HG02885 (cell line): ENCODE measurements around the gene MLF1.
"Not testable (repeated sequence)": the region's sequence is repeated elsewhere in the genome, so short reads cannot be mapped to it uniquely, and the experiment has no call there.

Experiments
- ATAC-seq: cut with Tn5 transposase; IDR thresholded peaks from one replicate; pipeline ENCODE4 v1.9.1; 2021; ENCODE audit warnings: mild to moderate bottlenecking; ENCODE audit not compliant: unreplicated experiment, poor library complexity

Gene MLF1, protein sequence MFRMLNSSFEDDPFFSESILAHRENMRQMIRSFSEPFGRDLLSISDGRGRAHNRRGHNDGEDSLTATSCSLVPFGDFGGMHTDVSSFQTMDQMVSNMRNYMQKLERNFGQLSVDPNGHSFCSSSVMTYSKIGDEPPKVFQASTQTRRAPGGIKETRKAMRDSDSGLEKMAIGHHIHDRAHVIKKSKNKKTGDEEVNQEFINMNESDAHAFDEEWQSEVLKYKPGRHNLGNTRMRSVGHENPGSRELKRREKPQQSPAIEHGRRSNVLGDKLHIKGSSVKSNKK

DNA sequence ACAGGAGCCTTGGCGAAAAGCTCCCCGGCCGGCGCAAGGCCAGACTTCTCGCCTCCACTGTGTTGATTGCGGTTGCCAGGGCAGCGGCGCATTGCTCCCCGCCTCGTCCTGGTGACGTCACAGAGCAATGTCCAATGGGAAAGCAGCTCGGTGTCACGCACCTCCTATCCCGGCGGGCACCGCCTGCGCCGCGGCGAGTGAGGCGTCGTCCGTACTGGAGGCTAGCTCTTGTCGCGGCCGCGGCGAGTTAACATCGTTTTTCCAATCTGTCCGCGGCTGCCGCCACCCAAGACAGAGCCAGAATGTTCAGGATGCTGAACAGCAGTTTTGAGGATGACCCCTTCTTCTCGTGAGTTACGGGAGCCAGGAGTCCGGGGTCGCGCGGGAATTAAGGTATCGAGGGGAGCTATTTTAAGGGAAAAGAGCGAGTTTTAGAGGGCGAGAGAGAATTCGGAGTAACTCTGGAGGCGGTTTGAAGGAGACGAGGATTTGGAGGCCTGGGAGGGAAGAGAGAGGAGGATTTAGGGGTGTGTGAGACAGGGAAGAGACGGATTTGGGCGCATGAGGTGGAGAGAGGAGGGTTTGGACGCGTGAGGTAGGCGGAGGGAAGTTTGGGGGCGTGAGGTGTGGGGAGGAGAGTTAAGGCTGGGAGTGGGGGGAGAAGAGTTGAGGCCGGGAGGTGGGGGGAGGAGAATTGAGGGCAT is at the start of gene MLF1:
Gene MLF1, plus strand, starts transcription at position 196 of the 704 bp plus-strand sequence. Its CDS starts 107 bp downstream, at position 303.
- peak; percentile 100 for ATAC-seq

DNA sequence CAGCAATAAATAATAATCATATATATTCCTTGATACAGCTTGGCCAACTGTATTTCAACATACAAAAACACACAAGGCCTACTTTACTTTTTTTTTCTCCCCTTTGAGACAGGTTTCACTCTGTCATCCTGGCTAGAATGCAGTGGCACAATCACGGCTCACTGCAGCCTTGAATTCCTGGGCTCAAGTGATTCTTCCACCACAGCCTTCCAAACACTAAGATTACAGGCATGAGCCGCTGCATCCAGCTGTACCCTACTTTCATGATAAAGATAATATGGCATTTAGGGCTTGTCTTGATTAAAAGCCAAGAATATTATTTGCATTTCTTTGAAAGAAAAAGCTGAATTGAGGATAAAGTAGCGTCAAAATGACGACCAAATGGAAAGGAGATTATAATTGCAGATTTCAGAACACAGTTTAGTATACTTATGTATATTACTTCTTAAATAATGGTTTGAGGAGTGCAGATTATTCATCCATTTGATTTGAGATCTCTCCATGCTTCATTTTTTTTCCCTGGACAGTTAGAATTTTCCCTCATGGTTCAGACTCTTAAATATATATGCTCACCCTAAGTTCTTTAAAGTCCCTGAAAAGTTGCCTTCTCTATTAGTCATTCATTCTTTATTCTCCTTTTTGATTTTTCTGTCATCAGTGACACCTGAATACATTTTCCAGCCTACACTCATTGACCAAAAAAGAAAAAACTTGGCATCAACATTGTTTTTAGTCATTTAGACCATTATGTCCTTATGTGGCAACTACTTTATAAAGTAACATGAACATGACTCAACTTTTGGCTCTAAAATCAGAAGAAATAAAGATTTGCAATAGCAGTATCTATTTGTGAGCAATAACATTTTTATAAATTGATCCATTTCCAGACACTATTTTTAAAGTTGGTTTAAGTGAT is 48.5 kb upstream of the MLF1 start:
- ATAC-seq, result no peak

DNA sequence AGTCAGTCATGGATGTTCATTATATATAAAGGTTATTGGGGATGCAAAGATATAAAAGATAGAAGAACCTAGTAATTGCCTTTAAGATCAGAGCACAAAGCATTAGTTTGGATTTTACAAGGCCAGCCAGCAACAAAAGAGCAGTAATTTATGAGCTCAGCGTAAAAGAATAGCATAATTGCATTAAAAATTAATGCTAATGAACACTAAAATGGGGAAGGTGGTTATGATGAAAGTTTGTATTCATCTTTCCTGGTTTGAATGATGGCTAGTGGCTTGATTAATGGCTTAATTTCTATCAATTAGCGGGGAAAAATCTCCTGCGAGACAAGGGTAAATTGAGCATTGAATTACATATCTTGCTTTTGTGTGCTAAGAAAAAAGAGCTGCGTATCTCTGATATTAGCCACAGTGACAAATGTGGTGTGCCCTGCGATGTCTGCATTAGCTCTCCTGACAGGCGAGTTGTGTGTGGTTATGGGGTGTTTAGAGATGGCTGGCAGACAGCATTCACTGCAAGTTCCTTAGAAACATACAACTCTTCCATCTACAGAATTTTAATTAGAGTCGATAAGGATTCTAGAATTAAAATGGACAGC is 42.8 kb upstream of the MLF1 start:
- ATAC-seq, result no peak

DNA sequence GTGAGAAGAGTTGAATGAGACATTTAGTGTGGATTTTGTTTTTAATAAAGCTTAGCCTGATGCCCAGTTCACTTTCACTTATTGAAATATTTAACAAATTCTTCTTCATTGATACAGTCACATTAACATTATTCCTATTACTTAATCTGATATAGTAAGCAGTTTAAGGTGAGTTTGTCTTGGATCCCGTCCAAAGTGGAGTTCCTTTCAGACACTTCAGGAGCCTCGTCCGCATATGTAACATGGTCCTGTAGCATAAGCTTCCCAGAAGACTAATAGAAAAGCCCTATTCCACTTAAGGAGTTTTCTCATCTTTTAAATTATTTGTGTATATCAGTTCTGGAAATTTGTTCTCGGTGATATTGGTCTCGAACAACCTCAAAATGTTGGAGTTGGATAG is 39.7 kb upstream of the MLF1 start:
- ATAC-seq, result no peak

DNA sequence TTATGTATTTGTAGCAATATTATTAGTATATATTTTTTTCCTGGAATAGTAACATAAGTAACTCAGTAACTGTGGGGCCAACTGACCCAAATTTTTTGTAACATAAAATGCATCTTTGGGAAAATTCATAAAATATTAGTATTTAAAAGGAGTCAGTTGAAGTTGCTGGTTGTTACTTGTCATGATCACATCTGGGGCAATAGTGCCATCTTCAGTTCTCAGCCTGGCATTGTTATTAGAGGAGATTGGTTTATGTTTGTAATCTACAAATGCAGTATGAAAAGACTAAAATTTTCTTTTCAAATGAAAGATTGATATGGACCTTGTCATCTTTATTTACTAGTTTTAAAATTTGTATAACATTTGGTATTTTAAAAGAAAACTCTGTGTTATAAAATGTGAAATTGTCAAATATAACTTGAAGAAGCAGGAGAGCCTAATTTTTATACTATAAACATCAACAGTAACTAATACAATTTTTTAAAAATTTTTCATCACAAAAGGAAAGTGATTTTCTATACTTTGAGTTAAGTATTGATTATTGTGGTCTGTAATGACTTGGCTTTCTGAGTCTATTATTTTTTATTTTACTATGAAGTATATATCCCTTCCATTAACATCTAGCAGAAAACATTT is 38.8 kb upstream of the MLF1 start:
- peak; percentile 74 for ATAC-seq

DNA sequence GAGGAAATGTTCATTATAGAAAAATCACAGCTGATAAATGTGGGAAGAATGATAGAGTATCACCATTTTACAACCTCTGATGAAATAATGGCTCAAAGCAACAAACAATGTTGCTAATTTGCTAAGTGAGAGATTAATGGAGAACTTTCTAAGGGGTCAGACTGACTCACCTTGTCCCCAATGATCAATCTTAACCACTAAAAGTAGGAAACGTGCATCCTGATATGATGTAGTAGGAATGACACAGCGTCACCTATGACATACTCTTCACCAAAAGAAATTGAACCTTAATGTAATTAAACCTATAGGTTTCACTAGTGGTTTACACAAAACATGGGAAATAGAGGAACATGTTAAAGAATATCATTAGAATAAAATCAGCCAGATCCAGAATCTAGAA is 35.1 kb upstream of the MLF1 start:
- ATAC-seq, result no peak

DNA sequence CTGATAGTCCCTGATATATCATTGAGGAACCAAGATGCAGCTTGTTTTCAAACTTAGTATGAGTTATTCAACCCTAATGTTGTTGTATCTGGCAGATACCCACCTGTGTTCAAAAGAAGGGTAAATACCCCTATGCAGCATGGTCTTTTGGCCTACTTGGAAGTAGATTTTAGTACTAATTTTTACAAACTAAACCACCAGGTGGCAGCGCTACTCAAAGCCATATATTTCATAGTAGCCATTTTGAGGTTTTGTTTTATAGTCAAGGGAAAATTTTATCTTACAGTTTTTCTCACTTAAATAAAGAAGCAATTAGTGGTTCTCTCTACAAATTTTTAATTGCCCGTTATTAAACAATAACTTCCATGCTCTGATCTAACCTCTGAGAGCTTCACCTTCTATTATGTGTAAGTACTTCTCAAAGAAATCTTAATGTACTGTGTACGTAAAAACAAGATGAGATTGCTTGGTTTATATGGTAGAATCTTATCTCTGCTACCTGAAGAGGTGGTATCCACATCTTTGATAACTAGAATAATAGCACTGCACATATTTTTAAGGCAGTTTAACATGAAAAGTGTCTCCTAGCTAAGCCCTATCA is 31.5 kb upstream of the MLF1 start:
- peak; percentile 73 for ATAC-seq

DNA sequence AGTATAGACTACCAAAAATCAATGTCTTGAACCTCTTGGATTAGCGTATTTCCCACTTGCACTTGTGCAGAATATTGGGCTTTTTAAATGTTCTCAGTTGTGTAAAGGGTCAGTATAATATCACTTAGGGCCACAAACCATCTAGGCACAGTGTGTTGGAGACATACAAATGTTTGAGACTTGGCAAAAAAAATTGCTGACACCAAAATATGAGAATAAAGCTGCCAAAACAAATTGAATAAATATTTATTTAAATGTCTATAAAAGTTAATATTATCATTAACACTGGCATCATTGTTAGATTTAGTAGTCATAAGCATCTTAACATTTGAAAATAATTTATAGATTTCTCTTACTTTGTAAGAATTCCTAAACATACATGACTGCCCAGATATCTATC is 30.9 kb upstream of the MLF1 start:
- no peak for ATAC-seq

DNA sequence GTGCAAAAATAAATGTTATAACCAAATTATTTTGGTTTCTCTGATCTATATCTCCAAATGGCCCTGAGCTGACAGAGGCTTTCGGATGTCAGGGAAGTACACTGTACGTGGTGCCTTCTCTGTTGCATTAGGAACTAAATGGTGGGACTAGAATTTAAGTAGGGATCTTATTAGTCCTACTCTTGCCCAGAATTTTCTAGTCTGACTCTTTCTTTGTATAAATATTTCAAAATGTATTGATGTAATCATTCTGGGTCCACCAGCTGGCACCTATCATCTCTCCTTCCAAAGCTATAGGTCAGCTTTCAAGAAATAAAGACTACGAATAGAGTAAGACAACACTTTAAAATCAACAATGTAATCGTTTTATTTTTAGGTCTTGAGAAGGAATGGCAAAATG is 22.3 kb upstream of the MLF1 start:
- ATAC-seq, result no peak

DNA sequence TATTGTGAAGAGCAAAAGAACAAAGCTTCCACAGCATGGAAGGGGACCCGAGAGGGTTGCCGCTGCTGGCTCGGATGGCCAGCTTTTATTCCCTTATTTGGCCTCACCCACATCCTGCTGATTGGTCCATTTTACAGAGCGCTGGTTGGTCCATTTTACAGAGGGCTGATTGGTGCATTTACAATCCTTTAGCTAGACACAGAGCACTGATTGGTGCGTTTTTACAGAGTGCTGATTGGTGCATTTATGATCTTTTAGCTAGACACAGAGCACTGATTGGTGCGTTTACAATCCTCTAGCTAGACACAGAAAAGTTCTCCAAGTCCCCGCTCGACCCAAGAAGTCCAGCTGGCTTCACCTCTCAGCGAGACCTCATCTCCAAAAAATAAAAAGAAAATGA is 21.1 kb upstream of the MLF1 start:
- not testable (repeated sequence) for ATAC-seq

DNA sequence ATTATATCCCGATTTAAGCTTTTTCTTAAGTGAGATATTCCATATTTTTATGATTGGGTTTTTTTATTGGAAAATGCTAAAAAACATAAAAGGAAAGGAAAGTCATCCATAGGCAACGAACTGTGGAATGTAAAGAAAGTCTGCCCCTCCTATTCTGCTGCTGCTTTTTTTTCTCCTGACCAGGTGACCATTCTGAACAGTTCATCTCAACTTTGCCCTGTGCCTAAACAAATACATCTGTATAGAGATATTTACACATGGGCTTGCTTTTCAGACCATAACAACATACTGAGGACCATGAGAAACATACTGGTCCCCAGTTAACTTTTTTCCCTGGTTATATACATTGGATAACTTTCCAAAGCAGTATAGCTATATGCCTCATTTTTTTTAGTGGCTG is 18.9 kb upstream of the MLF1 start:
- no peak for ATAC-seq

DNA sequence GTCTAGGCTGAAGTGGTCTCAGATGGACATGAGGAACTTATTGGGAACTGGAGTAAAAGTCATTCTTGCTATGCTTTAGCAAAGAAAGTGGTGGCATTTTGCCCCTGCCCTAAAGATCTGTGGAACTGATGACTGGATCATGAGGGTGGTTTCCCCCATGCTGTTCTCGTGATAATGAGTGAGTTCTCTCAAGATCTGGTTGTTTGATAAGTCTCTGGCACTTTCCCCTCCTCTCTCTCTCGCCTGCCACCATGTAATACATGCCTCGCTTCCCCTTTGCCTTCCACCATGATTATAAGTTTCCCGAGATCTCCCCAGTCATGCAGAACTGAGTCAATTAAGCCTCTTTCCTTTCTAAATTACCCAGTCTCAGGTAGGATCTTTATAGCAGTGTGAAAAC is 11.5 kb upstream of the MLF1 start:
- no peak for ATAC-seq

DNA sequence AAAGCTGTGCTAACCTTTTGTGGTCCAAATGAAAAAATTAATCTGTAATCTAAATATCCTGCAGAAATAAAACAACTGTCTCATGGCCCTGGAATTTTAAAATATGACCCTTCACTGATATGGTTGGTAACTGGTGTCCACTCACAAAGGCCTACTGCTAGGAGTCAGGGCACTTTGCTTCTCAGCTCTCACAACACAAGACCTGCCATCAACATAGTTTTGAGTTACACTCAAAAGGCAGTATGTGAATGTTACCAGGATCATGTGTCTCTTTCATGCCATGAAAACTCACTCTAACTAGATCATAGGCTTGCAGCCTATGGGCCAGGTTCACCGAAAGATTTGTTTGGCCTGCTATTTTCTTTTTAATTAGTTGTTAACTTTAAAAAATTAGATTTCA is 10.0 kb upstream of the MLF1 start:
- no peak for ATAC-seq

DNA sequence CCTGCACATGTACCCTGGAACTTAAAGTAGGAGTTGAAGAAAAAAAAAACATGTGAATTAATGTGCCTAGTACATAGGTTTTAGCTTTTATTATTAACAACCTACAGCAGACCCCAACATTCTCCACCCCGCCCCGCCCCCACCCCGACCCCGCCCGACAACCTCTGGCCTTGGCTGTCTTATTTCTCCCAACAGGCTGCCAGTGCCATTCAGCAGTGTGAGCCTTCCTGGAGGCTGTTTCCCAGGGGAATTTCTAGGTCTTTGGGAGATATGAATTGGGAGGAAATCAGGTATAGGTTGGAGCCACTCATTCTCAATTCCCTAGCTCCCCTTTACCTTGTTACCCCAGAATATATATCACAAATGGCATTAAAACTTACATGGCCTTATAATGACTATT is 8.3 kb upstream of the MLF1 start:
- ATAC-seq, result no peak

DNA sequence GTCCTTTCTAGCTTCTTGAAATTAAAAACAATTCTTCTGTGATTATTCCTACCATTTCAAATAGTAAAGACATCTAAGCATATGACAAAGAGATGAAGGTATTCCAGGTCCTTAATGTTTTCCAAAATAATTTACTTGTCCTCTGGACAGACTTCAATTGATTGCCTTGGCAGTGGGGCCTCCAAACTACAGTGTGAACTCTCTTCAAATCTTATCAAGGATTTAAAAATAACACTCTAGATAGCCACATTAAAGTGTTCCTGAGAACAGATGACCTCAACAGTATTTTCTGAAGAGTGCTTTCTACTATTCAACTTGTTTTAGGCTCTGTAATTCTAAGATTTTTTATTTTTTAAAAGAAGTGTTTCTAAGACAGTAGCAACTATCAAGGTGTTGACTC is 7.9 kb upstream of the MLF1 start:
- ATAC-seq, result no peak

DNA sequence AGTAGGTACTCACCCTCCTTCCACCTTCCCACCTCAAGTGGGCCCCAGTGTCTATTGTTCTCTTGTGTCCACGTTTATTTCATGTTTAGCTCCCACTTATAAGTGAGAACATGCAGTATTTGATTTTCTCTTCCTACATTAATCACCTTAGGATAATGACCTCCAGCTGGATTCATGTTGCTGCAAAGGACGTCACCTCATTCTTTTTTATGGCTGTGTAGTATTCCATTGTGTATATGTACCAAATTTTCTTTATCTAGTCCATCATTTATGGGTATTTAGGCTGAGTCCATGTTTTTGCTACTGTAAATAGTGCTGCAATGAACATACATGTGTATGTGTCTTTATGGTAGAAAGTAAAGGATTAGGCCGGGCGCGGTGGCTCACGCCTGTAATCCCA is 5.9 kb upstream of the MLF1 start:
- ATAC-seq, result no peak

DNA sequence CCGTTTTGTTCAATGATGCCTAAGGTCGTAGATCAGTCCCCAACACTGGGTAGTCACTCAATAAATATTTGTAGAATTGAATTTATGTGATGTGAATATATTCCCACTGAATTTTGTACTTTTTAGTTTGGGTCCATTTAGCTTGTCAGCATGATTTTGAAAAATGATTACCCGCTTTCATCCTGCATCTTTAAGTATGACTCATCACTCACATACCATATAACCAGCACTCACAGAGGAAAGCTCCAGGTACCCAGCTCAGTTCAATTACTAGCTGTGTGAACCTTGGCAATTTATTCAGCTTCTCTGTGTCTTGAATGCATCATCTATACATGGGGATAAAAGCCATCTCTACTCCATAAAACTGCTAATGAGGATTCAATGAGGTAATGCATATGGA is 2.2 kb upstream of the MLF1 start:
- ATAC-seq, result no peak

DNA sequence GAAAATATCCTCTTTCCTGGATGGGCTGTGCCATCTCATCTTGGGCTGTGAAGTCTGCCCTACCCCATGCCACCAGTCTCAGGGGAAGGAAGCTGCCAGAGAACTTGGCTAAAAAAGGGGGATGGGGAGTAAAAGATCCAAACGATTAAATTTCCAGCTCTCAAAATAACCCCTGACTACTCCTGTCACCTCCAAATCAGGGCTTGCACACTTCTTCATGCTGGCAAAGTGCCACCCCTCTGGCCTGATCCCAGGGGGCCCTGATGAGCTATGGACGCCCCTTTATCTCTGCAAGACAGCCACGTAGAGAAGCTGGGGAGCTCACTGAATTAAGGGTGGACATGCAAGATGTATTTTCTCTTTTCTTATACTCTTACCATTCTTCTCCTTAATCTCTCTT is 1.2 kb upstream of the MLF1 start:
- ATAC-seq, result no peak

DNA sequence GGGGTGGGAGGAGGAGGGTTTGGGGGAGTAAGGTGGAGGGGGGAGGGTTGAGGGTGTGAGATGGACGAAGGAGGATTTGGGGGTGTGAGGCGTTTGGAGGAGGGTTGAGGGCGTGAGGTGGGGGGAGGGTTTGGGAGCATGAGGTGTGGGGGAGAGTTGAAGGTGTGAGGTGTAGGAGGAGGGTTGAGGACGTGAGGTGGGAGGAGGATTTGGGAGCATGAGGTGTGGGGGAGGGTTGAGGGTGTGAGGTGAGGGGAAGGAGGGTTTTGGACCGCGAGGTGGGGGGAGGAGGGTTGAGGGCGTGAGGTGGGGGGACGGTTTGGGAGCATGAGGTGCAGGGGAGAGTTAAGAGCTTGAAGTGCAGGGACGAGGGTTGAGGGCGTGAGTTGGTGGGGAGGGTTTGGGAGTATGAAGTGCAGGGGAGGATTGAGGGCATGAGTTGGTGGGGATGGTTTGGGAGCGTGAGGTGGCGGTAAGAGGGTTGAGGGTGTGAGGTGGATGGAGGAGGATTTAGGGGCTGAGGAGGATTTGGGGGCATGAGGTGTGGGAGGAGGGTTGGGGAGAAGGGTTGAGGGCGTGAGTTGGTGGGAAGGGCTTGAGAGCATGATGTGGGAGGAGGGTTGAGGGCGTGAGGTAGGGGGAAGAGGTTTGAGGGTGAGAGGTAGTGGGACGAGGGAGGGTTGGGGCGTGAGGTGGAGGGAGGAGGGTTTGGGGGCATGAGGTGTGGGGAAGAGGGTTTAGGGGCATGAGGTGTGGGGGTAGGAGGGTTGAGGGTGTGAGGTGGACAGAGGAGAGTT is 1.2 kb downstream of the MLF1 start:
- no peak for ATAC-seq
